Measurements from ENCODE around the gene GOLGA6L22. TPM values are rescaled to one million over a fixed set of nuclear protein-coding genes. Genes with fewer than 3 reads are reported as not detected.
A peak's percentile ranks its signal among the peaks of the same experiment; 100 is the strongest.
"Not testable (repeated sequence)": the region's sequence is repeated elsewhere in the genome, so short reads cannot be mapped to it uniquely, and the experiment has no call there.

The GOLGA6L22 gene
- total RNA-seq (not detected), polyA plus RNA-seq (not detected), total RNA-seq (0 reads per million in 6 experiments)

- H3K4me3 Mint-ChIP-seq, H3K27ac Mint-ChIP-seq, H3K4me1 Mint-ChIP-seq, DNase-seq, ATAC-seq, H3K27me3 Mint-ChIP-seq, H3K36me3 Mint-ChIP-seq, POLR2A ChIA-PET, H3K9me3 Mint-ChIP-seq: not testable (repeated sequence)
Measured at GRCh38 chr15:22458603-22459002, at the start of gene GOLGA6L22. GOLGA6L22 (plus strand) TSS chr15:22458903; CDS start chr15:22458994, 91 bp downstream.

- H3K27me3 Mint-ChIP-seq: not testable (repeated sequence)
Measured at GRCh38 chr15:22417288-22417687, 41.4 kb upstream of the GOLGA6L22 start.

GRCh38 chr15:22417795-22418194 is 40.9 kb upstream of the GOLGA6L22 start:
- DNase-seq: not testable (repeated sequence)

More at GRCh38 chr15:22417288-22417687, 41.4 kb upstream of the GOLGA6L22 start:
- H3K27ac Mint-ChIP-seq, POLR2A ChIA-PET, DNase-seq, H3K36me3 Mint-ChIP-seq, ATAC-seq, H3K4me3 Mint-ChIP-seq, H3K4me1 Mint-ChIP-seq, H3K9me3 Mint-ChIP-seq: not testable (repeated sequence)

GRCh38 chr15:22418212-22418611 is 40.5 kb upstream of the GOLGA6L22 start:
- ATAC-seq, DNase-seq, H3K9me3 Mint-ChIP-seq, H3K36me3 Mint-ChIP-seq, H3K4me3 Mint-ChIP-seq, H3K27ac Mint-ChIP-seq, POLR2A ChIA-PET, H3K4me1 Mint-ChIP-seq, H3K27me3 Mint-ChIP-seq: not testable (repeated sequence)

More at GRCh38 chr15:22417795-22418194, 40.9 kb upstream of the GOLGA6L22 start:
- H3K36me3 Mint-ChIP-seq, H3K4me1 Mint-ChIP-seq, H3K4me3 Mint-ChIP-seq, ATAC-seq, H3K9me3 Mint-ChIP-seq, H3K27ac Mint-ChIP-seq, H3K27me3 Mint-ChIP-seq, POLR2A ChIA-PET: not testable (repeated sequence)

GRCh38 chr15:22418666-22419065 is 40.0 kb upstream of the GOLGA6L22 start:
- POLR2A ChIA-PET, H3K36me3 Mint-ChIP-seq, H3K4me3 Mint-ChIP-seq, H3K27me3 Mint-ChIP-seq, DNase-seq, H3K9me3 Mint-ChIP-seq, H3K4me1 Mint-ChIP-seq, ATAC-seq, H3K27ac Mint-ChIP-seq: not testable (repeated sequence)

- ATAC-seq, H3K36me3 Mint-ChIP-seq, POLR2A ChIA-PET, H3K27me3 Mint-ChIP-seq, H3K27ac Mint-ChIP-seq, DNase-seq, H3K4me1 Mint-ChIP-seq, H3K4me3 Mint-ChIP-seq, H3K9me3 Mint-ChIP-seq: not testable (repeated sequence)
Measured at GRCh38 chr15:22420340-22420739, 38.4 kb upstream of the GOLGA6L22 start.

GRCh38 chr15:22429426-22429825 is 29.3 kb upstream of the GOLGA6L22 start:
- H3K4me3 Mint-ChIP-seq, H3K27ac Mint-ChIP-seq, H3K36me3 Mint-ChIP-seq, POLR2A ChIA-PET, H3K27me3 Mint-ChIP-seq, H3K9me3 Mint-ChIP-seq, ATAC-seq, H3K4me1 Mint-ChIP-seq: not testable (repeated sequence)
- peak in 1 of 10 donors; percentile 51 for DNase-seq

- H3K4me1 Mint-ChIP-seq, H3K4me3 Mint-ChIP-seq, H3K9me3 Mint-ChIP-seq, POLR2A ChIA-PET, H3K36me3 Mint-ChIP-seq, H3K27me3 Mint-ChIP-seq, ATAC-seq, H3K27ac Mint-ChIP-seq: not testable (repeated sequence)
- DNase-seq: peak in 1 of 10 donors; percentile 15
Measured at GRCh38 chr15:22431687-22432086, 27.0 kb upstream of the GOLGA6L22 start.

- H3K36me3 Mint-ChIP-seq, H3K27me3 Mint-ChIP-seq, POLR2A ChIA-PET, H3K4me1 Mint-ChIP-seq, H3K9me3 Mint-ChIP-seq: not testable (repeated sequence)
- peak in 1 of 2 donors; percentile 68 for ATAC-seq
- peak; percentile 1 to 60 (median 36) for DNase-seq
- Mint-ChIP-seq H3K4me3 (peak overlapping the region; percentile 68 to 90 (median 80)), H3K27ac (peak overlapping the region in 5 of 10 donors; percentile 40 to 84 (median 65))
Measured at GRCh38 chr15:22494490-22495113, 35.9 kb downstream of the GOLGA6L22 start.

GRCh38 chr15:22497200-22497599 is 38.5 kb downstream of the GOLGA6L22 start:
- H3K27ac Mint-ChIP-seq, POLR2A ChIA-PET, H3K36me3 Mint-ChIP-seq, H3K27me3 Mint-ChIP-seq, ATAC-seq, DNase-seq, H3K4me1 Mint-ChIP-seq, H3K9me3 Mint-ChIP-seq, H3K4me3 Mint-ChIP-seq: not testable (repeated sequence)

GRCh38 chr15:22498220-22498925 is 39.7 kb downstream of the GOLGA6L22 start:
- H3K9me3 Mint-ChIP-seq, POLR2A ChIA-PET, ATAC-seq: not testable (repeated sequence)

GRCh38 chr15:22502272-22502671 is 43.6 kb downstream of the GOLGA6L22 start:
- H3K4me1 Mint-ChIP-seq, H3K9me3 Mint-ChIP-seq, POLR2A ChIA-PET, ATAC-seq, H3K4me3 Mint-ChIP-seq, H3K27me3 Mint-ChIP-seq, DNase-seq, H3K36me3 Mint-ChIP-seq, H3K27ac Mint-ChIP-seq: not testable (repeated sequence)

More at GRCh38 chr15:22498220-22498925, 39.7 kb downstream of the GOLGA6L22 start:
- H3K4me1 Mint-ChIP-seq, H3K27ac Mint-ChIP-seq, H3K27me3 Mint-ChIP-seq, DNase-seq, H3K4me3 Mint-ChIP-seq, H3K36me3 Mint-ChIP-seq: not testable (repeated sequence)

GRCh38 chr15:22506959-22507358 is 48.3 kb downstream of the GOLGA6L22 start:
- POLR2A ChIA-PET, H3K4me1 Mint-ChIP-seq, ATAC-seq, H3K4me3 Mint-ChIP-seq, H3K27me3 Mint-ChIP-seq, H3K36me3 Mint-ChIP-seq, H3K27ac Mint-ChIP-seq, DNase-seq, H3K9me3 Mint-ChIP-seq: not testable (repeated sequence)

GRCh38 chr15:22516140-22516539 is 57.4 kb downstream of the GOLGA6L22 start:
- H3K27me3 Mint-ChIP-seq, DNase-seq, H3K27ac Mint-ChIP-seq, H3K4me3 Mint-ChIP-seq, H3K4me1 Mint-ChIP-seq, POLR2A ChIA-PET, ATAC-seq, H3K36me3 Mint-ChIP-seq, H3K9me3 Mint-ChIP-seq: not testable (repeated sequence)
